ENCODE results near the gene TWNK.

TWNK gene

GRCh38 chr10:100996678-100997359, 9.5 kb downstream of the TWNK start (continued):
- TF ChIP-seq ZBTB10 (tag by site-specific recombination; IDR thresholded peaks at IDR 0.05) (peak; percentile 56; the same call in 1 of the 2 replicates), ZNF580 (tag by site-specific recombination; IDR thresholded peaks at IDR 0.05) (no peak), ZNF548 (tag by site-specific recombination; IDR thresholded peaks at IDR 0.05) (no peak), ZBTB6 (tag by site-specific recombination; IDR thresholded peaks at IDR 0.05) (peak; percentile 99), ZNF211 (tag by site-specific recombination; IDR thresholded peaks at IDR 0.05; ENCODE audit: low read depth) (no peak), KLF8 (tag by site-specific recombination; IDR thresholded peaks at IDR 0.05) (peak; percentile 91), KLF9 (tag by site-specific recombination; IDR thresholded peaks at IDR 0.05; ENCODE audit: low read depth) (peak; percentile 87), ZNF404 (tag by site-specific recombination; IDR thresholded peaks at IDR 0.05) (no peak), PRDM2 (tag by site-specific recombination; IDR thresholded peaks at IDR 0.05; ENCODE audit: borderline replicate concordance) (no peak), ZBTB17 (tag by site-specific recombination; IDR thresholded peaks at IDR 0.05) (peak; percentile 66; the same call in 1 of the 2 replicates), MZF1 (tag by site-specific recombination; IDR thresholded peaks at IDR 0.05; ENCODE audit: borderline replicate concordance) (no peak), PRDM10 (tag by site-specific recombination; IDR thresholded peaks at IDR 0.05) (peak; percentile 78), ZBTB7A (tag by site-specific recombination; IDR thresholded peaks at IDR 0.05; ENCODE audit: low read depth) (peak; percentile 36; the same call in 1 of the 2 replicates), ZNF223 (tag by site-specific recombination; IDR thresholded peaks at IDR 0.05) (peak; percentile 19; the same call in 1 of the 2 replicates), WT1 (tag by site-specific recombination; IDR thresholded peaks at IDR 0.05) (no peak)
